NCI-H82 treated with DMSO at 0.1 percent for 48 hours (cell line): Measurements from ENCODE around the gene F10.

Experiments
- DNase-seq: peaks from one replicate; lab custom pipeline; 2025; ENCODE audit not compliant: unreplicated experiment; lab: John Stamatoyannopoulos, UW

F10 gene

GRCh38 chr13:113129921-113130750 is 7.5 kb downstream of the F10 start:
- no peak for DNase-seq

DNA sequence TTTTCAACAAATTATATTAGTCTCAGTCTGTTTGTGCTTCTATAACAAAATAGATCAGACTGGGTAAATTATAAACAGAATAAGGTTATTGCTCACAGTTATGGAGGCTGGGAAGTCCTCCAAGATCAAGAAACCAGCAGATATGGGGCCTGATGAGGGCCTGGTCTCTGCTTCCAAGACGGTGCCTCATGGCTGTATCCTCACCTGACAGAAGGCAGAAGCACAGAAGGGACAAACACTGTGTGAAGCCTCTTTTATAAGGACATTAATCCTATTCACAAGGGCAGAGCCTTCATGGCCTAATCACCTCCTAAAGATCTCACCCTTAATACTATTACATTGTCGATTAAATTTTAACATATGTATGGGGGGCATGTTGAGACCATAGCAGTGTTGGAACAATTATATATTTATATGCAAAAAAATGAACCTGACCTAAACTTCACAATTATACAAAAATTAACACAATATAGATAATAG is 12.7 kb downstream of the F10 start:
- DNase-seq = peak; percentile 65

DNA sequence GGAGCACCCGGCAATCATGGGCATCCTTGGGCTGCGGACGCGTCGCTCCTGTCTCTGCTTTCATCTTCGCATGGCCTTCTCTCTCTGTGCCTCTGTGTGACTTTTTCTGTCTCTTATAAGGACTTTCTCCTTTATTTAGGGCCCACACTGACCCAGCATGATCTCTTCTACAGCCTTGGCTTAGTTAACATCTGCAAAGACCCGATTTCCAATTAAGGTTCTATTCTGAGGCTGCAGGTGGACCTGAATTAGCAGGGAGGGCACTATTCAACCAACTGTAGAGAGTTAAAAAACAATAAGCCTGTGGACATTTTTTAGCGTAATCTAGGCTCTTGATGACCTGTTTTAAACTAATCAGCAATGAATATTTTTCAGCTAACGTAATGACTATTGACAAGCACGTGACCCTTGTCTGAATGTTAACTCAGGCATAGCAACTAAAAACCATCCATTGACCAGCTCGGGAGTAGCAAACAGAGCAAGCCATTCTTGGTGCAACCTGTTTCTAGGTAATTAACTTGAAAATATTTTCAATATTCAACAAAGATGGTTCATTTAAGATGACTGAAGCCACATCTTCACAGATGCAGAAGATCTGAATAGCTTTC is 15.2 kb downstream of the F10 start:
- no peak for DNase-seq

- no peak for DNase-seq
Measured at GRCh38 chr13:113138792-113139551, 16.4 kb downstream of the F10 start.

DNA sequence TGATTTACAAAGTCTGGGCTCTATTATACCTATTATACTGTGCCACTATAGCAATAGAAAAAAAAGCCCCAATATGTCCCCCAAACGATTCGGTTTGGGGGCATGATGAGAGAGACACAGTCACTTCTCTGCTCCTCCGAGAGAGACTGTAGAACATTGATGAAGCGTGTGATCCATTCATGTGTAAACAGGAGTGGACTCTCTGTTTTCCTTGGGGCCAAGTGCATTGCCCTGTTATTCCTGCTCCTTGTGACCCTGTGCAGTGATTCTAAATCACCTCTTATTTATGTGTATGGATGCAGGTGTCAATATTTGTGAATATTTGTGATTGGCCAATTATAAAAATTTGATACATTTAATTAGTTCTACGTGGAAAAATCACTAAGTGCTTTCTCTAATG is 17.0 kb downstream of the F10 start:
- no peak for DNase-seq

DNA sequence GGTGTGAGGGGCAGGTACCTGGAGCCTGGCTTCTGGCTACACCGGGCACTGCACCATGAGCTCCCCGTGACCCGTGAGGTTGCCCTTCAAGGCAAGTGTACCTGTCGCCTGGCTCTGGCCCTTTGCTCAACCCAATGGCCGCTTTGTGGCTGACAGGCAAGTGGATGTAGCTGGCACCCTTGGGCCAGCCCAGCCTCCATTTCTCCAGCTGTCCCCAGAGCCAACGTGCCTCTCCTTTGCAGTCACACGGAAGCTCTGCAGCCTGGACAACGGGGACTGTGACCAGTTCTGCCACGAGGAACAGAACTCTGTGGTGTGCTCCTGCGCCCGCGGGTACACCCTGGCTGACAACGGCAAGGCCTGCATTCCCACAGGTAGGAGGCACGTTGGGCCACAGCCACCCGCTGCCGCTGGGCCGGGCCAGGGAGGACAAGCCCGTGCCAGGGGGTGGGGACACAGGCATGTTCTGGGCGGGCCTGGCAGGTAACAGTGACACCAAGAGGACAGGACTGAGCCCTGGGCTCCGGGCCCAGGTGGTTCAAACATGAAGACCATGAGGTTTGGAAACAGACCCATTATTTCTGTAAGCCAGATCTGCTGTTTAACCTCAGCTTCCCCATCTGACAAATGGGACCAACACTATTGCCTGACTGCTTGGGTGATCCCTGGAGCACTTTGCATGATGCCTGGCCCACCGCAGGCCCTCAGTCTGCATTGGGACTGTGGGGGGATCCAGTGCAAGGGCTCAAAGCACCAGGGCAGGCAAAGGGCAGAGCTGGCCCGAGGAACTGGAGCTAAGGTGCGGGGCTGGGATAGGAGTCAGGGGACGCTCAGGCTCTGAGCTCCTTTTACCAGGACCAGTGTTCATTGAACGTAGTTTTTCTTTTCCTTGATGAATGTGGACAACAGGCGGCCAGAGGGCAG is 18.3 kb downstream of the F10 start:
- no peak for DNase-seq

GRCh38 chr13:113141601-113141970 is 19.0 kb downstream of the F10 start:
- DNase-seq = no peak

DNA sequence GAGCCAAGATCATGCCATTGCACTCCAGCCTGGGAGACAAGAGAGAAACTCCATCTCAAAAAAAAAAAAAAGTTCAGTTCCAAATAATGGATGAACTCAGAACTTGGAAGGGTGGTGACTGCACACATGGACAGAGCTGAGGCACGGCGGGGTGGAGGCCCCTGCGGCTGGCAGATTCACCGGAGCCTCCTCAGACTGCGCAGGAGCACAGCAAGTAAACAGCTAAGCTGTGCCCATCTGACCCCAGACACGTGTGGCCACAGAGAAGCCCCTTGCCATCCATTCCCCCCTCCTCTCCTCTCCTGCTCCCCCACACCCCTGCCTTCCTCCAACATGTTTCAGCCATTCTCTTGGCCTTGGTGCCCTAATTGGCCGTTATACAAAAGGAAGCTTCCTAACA is 20.3 kb downstream of the F10 start:
- no peak for DNase-seq

DNA sequence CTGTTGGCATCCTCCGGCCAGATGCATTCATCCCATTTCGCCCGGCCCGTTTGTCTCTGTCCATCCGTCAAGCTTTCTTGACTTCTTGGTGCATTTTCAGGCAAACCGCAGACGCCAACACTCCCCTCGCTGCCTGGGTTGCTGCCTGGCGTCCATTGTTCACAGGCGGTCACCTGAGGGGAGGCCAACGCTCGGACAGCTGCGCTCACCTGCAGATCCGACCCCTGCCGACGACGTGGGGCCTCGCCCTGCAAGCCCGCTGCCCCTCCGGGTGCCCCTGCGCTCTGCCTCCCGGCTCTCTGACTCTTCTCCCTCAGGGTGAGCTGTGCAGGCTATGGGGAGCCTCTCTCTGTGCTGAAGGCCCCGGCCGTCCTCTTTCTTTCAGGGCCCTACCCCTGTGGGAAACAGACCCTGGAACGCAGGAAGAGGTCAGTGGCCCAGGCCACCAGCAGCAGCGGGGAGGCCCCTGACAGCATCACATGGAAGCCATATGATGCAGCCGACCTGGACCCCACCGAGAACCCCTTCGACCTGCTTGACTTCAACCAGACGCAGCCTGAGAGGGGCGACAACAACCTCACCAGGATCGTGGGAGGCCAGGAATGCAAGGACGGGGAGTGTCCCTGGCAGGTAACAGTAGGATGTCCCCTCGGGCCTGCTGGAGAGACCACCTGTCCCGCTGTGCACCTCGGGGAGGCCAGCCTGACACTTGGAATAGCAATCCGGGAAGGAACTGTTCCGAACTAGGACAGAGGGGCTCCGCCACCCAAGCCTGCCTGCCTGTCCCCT is 21.1 kb downstream of the F10 start:
- DNase-seq = no peak

GRCh38 chr13:113144255-113144629 is 21.6 kb downstream of the F10 start:
- no peak for DNase-seq

- DNase-seq = no peak
Measured at GRCh38 chr13:113145496-113145895, 22.9 kb downstream of the F10 start.

- DNase-seq = no peak
Measured at GRCh38 chr13:113145911-113146598, 23.5 kb downstream of the F10 start.

GRCh38 chr13:113146750-113147149 is 24.2 kb downstream of the F10 start:
- no peak for DNase-seq

DNA sequence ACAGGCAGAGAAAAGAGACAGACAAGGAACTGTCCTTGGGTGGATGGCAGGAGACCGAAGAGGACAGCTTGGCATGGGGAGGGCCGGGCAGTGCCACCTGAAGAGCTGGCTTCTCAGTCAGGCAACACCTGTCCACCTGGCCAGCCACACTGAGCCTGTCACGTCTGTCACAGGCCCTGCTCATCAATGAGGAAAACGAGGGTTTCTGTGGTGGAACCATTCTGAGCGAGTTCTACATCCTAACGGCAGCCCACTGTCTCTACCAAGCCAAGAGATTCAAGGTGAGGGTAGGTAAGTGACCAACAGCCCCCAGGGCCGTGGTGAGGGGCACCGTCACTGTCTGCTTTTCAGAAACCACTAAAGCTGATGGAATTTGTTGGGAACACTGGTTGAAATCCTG is 24.6 kb downstream of the F10 start:
- no peak for DNase-seq

GRCh38 chr13:113148407-113148806 is 25.8 kb downstream of the F10 start:
- DNase-seq = no peak

GRCh38 chr13:113148940-113149503 is 26.4 kb downstream of the F10 start:
- DNase-seq = no peak

- no peak for DNase-seq
Measured at GRCh38 chr13:113149711-113150549, 27.3 kb downstream of the F10 start.
